ENCODE results near the gene MEDAG.

MEDAG gene

GRCh38 chr13:30892966-30893365 is 13.1 kb upstream of the MEDAG start:
- H2AFZ ChIP-seq = no peak overlapping the region
- no peaks in the 10 kb centered on the region for H3K4me1 ChIP-seq
- H3K27me3 ChIP-seq (ENCODE audit: control insufficient read depth, insufficient read depth, low read length) = no peaks in the 10 kb centered on the region
- no peaks in the 10 kb centered on the region for H3K79me2 ChIP-seq
- H3K36me3 ChIP-seq (ENCODE audit: control insufficient read depth, insufficient read depth, low read length) = no peaks in the 10 kb centered on the region
- no peak overlapping the region for H3K9ac ChIP-seq
- no peak overlapping the region for H3K27ac ChIP-seq
- peak; percentile 34 for TF ChIP-seq CTCF (IDR thresholded peaks at IDR 0.05)
- H3K4me3 ChIP-seq (ENCODE audit: low read depth, low read length) = no peak overlapping the region
- no peaks in the 10 kb centered on the region for H3K9me3 ChIP-seq (ENCODE audit: control insufficient read depth, low read length)
- no peak overlapping the region for H3K4me2 ChIP-seq (ENCODE audit: low read length)

- no peaks in the 10 kb centered on the region for H3K4me1 ChIP-seq
- no peak overlapping the region for H3K4me2 ChIP-seq (ENCODE audit: low read length)
- no peak overlapping the region for H3K27ac ChIP-seq
- H3K9ac ChIP-seq = no peak overlapping the region
- H3K9me3 ChIP-seq (ENCODE audit: control insufficient read depth, low read length) = no peaks in the 10 kb centered on the region
- no peak overlapping the region for H3K4me3 ChIP-seq (ENCODE audit: low read depth, low read length)
- H3K79me2 ChIP-seq = no peaks in the 10 kb centered on the region
- no peak overlapping the region for H2AFZ ChIP-seq
- H3K27me3 ChIP-seq (ENCODE audit: control insufficient read depth, insufficient read depth, low read length) = no peaks in the 10 kb centered on the region
- no peak for TF ChIP-seq CTCF (IDR thresholded peaks at IDR 0.05)
- no peaks in the 10 kb centered on the region for H3K36me3 ChIP-seq (ENCODE audit: control insufficient read depth, insufficient read depth, low read length)
Measured at GRCh38 chr13:30895773-30896172, 10.3 kb upstream of the MEDAG start.

GRCh38 chr13:30898070-30898469 is 8.0 kb upstream of the MEDAG start:
- no peak for TF ChIP-seq CTCF (IDR thresholded peaks at IDR 0.05)
- H3K4me2 ChIP-seq (ENCODE audit: low read length) = no peak overlapping the region
- H3K79me2 ChIP-seq = no peaks in the 10 kb centered on the region
- H3K27ac ChIP-seq = no peak overlapping the region
- no peak overlapping the region for H3K9ac ChIP-seq
- no peak overlapping the region for H3K4me3 ChIP-seq (ENCODE audit: low read depth, low read length)
- H2AFZ ChIP-seq = no peak overlapping the region
- no peaks in the 10 kb centered on the region for H3K27me3 ChIP-seq (ENCODE audit: control insufficient read depth, insufficient read depth, low read length)
- no peaks in the 10 kb centered on the region for H3K4me1 ChIP-seq
- no peaks in the 10 kb centered on the region for H3K9me3 ChIP-seq (ENCODE audit: control insufficient read depth, low read length)
- no peaks in the 10 kb centered on the region for H3K36me3 ChIP-seq (ENCODE audit: control insufficient read depth, insufficient read depth, low read length)

GRCh38 chr13:30898678-30899241 is 7.3 kb upstream of the MEDAG start:
- Histone ChIP-seq H3K9ac (no peak overlapping the region), H3K9me3 (ENCODE audit: control insufficient read depth, low read length) (no peaks in the 10 kb centered on the region), H3K4me3 (ENCODE audit: low read depth, low read length) (no peak overlapping the region), H3K27me3 (ENCODE audit: control insufficient read depth, insufficient read depth, low read length) (no peaks in the 10 kb centered on the region), H2AFZ (no peak overlapping the region), H3K79me2 (no peaks in the 10 kb centered on the region), H3K27ac (no peak overlapping the region), H3K4me2 (ENCODE audit: low read length) (no peak overlapping the region), H3K4me1 (no peaks in the 10 kb centered on the region), H3K36me3 (ENCODE audit: control insufficient read depth, insufficient read depth, low read length) (no peaks in the 10 kb centered on the region)
- TF ChIP-seq CTCF (IDR thresholded peaks at IDR 0.05) = no peak

- no peaks in the 10 kb centered on the region for H3K9me3 ChIP-seq (ENCODE audit: control insufficient read depth, low read length)
- H3K4me2 ChIP-seq (ENCODE audit: low read length) = no peak overlapping the region
- H3K4me1 ChIP-seq = no peaks in the 10 kb centered on the region
- H3K9ac ChIP-seq = no peak overlapping the region
- no peak overlapping the region for H3K27ac ChIP-seq
- no peak for TF ChIP-seq CTCF (IDR thresholded peaks at IDR 0.05)
- no peaks in the 10 kb centered on the region for H3K79me2 ChIP-seq
- no peak overlapping the region for H3K4me3 ChIP-seq (ENCODE audit: low read depth, low read length)
- no peaks in the 10 kb centered on the region for H3K36me3 ChIP-seq (ENCODE audit: control insufficient read depth, insufficient read depth, low read length)
- no peaks in the 10 kb centered on the region for H3K27me3 ChIP-seq (ENCODE audit: control insufficient read depth, insufficient read depth, low read length)
- no peak overlapping the region for H2AFZ ChIP-seq
Measured at GRCh38 chr13:30900436-30900835, 5.6 kb upstream of the MEDAG start.

All from parathyroid adenoma (tissue), 2 donors.